ENCODE results near the gene GANAB.
"Not testable (repeated sequence)": the region's sequence is repeated elsewhere in the genome, so short reads cannot be mapped to it uniquely, and the experiment has no call there.

The GANAB gene

DNA sequence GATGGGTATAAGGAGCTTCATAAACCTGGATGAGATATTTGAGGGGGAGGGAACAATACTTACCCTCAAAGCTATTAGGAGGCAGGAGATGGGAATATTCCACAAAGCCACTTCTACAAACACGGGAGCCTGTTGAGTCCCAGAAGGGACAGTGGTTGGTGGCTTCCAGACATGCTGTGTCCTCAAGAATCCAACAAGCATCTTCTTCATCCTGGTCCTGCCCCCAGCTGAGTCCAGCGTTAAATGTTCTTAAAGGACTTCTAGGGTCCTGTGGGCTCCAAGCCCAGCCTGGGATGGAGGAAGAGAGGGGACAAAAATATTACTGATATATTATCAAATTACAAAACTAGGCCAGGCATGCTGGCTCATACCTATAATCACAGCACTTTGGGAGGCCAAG, 21.0 kb upstream of the GANAB start:
- no peak for DNase-seq (ENCODE audit: low read depth in 2 of 2)

DNA sequence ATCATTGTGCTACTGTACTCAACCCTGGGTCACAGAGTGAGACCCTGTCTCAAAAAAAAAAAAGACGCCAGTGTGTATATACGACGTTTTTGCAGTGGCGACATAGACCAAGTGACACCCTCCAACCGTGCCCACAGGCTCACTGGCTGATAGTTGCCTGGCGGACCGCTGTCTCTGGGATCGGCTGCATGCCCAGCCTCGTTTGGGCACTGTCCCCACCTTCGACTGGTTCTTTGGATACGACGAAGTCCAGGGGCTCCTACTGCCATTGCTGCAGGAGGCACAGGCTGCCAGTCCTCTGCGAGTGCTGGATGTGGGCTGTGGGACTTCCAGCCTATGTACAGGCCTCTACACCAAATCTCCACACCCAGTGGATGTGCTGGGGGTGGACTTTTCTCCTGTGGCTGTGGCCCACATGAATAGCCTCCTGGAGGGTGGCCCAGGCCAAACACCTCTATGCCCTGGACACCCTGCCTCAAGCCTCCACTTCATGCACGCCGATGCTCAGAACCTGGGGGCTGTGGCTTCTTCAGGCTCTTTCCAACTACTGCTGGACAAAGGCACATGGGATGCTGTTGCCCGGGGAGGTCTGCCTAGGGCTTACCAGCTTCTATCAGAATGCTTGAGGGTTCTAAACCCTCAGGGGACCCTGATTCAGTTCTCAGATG, 20.0 kb upstream of the GANAB start:
- DNase-seq (ENCODE audit: low read depth in 2 of 2) = no peak

DNA sequence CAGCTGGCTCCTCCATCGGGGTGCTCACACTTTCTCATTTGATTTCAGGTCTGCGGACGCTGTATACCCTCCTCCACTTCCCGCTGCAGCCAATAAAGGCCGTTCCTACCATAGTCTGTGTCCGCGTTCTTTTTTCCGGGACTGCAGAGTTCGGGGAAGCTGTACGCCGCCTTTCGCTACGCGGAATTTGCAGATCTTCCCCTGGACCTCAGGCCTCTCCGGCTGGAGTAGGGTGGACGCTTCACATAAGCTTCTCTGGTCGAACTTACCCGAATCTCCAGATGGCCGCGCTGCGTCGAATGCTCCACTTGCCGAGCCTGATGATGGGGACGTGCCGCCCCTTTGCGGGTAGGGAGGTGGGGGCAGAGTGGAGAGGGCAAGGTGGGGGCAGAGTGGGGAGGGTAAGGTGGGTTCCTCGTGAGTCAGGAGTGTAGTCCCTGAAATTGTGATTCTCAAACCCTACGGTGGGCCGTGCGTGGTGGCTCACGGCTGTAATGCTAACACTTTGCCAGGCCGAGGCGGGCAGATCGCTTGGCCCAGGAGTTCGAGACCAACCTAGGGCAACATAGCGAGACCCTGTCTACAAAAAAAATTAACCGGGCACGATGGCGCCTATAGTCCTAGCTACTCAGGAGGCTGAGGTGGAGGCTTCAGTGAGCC, 19.3 kb upstream of the GANAB start:
- DNase-seq (ENCODE audit: low read depth in 2 of 2) = peak in 1 of 2 experiments; percentile 46

DNA sequence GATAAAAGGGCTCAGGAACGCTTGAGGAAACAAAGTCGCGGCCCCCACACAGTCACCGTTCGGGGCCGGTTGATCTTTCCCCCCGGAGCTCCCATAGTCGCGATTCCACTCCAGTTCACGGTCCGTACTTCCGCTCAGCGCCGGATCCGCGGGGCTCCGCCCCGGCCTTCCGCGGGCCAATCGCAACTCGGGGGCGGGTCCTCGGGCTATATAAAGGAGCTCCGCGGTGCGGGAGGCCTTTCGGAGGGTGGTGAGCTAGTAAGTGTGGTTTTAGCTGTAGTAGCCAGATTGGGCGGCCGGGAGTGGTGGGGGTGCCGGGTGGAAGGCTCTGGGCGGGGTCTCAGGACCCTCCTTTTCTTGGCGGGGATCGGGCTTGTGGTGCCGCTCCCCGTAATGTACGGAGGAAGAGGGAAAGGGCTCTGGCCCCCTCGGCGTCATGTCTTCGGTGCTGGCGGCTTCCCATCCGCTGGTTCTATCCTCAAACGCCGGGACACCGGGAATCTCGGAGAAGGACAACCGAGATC, 18.7 kb upstream of the GANAB start, which contains the start of the genes C11orf98 and CSKMT:
C11orf98 (minus strand) TSS at position 136 of the 524 bp plus-strand sequence; CDS start at position 95, 41 bp downstream.
CSKMT (plus strand) TSS at position 238 of the 524 bp plus-strand sequence. CDS start 568 bp downstream, outside the sequence.
- peak; percentile 96 to 97 for DNase-seq (ENCODE audit: low read depth in 2 of 2)

DNA sequence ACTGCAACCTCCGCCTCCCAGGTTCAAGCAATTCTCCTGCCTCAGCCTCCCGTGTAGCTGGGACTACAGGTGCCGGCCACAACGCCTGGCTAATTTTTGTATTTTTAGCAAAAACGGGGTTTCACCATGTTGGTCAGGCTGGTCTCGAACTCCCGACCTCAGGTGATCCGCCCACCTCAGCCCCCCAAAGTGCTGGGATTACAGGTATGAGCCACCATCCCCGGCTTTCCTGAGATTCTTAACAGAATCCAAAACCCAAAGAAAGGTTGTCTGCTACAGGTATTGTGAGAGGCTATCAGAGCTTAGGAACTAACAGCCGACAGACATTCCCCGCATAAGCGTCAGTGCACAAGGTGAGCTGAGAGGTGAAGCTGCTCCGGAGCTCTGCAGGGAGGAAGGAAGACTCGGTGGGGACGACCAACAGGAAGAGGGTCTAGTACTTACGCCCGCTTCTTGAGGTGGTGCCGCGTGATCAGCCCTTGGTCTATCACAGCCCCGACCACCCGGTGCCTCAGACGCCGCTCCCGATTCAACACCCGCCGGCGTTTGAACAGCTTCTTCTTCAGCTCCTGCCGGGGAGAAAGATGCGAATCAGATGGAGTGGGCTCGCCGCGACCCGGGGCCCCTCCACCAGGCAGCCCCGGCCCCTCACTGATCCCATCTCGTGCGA, 18.1 kb upstream of the GANAB start:
- DNase-seq (ENCODE audit: low read depth in 2 of 2) = peak in 1 of 2 experiments; percentile 33

DNA sequence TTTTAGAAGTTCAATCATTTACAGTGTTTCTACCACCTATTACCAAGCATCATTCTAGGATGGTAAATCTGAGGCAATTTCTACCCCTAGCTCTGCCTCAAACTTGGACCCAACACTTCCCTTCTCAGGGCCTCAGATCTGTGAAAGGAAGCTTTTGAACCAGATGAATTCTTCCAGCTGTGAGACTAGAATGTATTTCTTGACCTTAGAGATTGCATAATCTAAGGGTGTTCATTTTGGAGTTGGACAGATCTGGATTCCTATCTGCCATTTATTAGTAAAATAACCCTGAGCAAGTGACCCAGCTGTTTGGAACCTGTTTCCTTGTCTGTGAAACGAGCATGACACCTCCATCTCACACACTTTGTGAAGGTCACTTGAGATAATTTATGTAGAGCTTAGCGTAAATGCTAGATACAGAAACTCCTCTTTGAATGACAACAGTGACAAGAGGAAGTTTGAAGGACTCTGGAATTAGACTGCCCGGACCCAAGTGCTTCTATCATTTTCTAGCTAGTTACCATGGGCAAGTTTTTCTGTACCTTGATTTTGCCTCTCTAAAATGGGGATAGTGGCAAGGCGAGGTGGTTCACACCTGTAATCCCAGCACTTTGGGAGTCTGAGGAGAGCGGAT, 10.5 kb upstream of the GANAB start:
- DNase-seq (ENCODE audit: low read depth in 2 of 2) = no peak

DNA sequence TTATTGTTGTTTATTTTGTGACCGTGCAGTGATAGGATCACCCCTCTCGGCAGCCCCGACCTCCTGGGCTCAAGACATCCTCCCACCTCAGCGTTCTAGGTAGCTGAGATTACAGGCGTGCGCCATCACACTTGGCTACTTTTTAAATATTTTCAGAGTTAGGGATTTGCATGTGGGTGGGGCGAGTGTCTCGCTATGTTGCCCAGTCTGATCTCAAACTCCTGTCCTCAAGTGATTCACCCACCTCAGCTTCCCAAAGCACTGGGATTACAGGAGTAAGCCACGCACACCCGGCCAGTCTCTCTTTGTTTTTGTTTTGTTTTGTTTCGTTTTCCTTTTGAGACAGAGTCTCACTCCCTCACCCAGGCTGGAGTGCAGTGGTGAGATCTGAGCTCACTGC, 7.9 kb upstream of the GANAB start:
- no peak for DNase-seq (ENCODE audit: low read depth in 2 of 2)

DNA sequence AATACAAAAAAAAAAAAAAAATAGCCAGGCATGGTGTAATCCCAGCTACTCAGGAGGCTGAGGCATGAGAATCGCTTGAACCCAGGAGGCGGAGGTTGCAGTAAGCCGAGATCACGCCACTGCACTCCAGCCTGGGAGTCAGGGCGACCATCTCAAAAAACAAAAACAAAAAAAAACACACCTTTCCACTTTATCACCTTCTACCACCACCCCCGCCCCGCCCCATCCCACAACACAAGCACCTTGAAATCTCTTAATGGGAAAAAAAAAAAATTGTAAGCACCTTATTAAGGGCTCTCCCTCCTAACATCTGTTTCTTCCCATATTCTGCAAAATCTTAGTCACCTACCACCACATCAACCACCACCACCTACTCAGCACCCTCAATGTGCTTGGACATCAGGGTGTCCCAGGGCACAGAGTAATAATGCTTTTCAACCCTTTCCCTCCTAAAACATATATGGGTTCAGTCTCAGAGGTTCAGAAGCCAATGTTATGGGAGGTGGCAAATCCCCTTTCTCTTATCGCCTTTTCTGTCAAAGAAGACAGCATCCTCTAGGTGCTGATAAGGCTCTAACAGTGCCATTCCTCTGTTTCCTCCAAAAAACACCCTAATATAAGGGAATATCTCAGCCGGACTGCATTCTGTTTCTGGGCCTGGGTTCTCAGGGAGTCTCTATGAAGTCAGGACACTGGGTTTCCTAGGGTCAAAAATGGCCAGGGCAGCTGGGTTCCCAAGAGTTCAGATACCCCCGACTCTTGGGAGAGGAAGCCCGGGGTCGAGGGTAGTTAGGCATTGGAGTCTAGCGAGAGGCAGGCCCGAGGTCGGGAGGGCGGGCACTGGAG, 6.0 kb upstream of the GANAB start:
- DNase-seq (ENCODE audit: low read depth in 2 of 2) = no peak

DNA sequence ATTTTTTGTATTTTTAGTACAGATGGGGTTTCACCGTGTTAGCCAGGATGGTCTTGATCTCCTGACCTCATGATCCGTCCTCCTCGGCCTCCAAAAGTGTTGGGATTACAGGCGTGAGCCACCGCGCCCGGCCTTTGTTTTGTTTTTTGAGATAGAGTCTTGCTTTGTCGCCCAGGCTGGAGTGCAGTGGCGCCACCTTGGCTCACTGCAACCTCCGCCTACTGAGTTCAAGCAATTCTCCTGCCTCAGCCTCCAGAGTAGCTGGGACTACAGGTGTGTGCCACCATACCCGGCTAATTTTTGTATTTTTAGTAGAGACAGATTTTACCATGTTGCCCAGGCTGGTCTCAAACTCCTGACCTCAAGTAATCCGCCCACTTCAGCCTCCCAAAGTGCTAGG, 3.9 kb upstream of the GANAB start:
- not testable (repeated sequence) for DNase-seq (ENCODE audit: low read depth in 2 of 2)

DNA sequence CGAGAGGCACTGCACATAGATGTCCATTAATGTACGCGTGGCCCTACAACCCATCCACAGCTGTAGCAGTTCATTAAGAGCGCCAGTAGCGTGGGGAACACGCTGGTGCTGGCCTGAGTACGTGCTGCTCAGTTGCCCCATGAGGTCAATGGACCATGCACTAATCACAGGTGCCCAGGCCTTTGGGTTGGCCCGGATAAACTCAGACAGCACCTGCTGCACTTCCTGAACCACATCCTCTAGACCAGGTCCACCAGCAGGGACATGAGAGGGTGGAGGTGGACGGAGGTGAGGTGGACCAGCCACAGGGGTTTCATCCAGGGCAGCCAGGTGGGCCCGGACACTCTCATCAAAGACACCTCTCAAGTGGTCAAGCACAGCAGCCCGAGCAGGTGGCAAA, 3.1 kb upstream of the GANAB start:
- no peak for DNase-seq (ENCODE audit: low read depth in 2 of 2)

DNA sequence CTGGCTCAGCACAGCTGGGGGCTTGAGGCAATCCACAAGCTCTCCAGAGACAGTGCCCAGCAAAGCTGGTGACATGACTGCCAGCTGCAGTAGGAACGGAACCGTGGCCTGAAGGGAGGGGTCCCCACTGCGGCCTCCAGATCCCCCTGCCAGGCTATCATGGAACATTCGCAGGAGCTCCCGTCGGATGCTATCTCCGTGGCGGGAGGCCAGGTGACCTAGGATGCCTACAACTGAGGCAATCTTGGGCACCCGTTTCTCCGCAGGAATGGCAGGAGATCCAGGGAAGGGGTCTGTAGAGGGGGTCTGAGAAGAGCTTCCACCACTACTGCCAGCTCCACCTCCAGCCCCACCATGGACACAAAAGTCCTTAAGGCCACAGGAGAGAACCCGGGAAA, 2.6 kb upstream of the GANAB start:
- DNase-seq (ENCODE audit: low read depth in 2 of 2) = no peak

DNA sequence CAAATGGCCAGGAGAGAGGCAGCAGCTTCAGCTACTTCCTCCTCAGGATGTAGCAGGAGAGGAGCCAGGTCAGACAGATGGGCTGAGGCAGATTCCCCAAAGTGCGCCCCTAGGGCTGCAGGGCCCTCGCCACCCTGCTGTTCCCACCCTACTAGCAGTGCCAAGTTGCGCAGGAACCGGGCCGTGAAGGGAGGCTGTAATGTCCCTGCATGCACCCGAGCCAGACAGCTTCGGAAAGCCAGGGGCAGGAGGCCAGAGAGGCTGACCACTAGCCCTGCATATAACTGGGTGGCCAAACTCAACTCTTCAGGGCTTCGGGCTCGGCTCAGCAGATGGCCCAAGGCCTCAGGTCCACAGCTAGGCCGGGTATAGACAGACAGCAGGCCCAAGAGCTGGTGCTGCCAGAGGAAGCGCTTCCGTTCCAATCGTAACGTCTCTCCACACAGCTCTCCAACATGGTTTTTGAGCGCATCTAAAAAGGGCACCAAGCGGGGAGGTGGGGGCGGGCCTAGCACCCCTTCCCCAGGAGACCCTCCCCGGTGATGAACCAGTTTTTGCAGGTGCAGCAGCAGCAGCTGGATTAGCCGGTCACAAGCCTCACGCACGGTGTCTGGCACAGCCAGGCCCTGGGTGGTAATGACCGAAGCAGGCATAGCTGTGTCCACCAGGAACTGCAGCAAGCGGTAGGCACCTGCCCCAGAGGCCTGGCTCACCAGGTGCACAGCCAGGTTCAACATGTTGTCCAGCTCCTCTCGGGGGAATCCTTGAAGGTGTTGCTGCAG, 2.0 kb upstream of the GANAB start:
- no peak for DNase-seq (ENCODE audit: low read depth in 2 of 2)

DNA sequence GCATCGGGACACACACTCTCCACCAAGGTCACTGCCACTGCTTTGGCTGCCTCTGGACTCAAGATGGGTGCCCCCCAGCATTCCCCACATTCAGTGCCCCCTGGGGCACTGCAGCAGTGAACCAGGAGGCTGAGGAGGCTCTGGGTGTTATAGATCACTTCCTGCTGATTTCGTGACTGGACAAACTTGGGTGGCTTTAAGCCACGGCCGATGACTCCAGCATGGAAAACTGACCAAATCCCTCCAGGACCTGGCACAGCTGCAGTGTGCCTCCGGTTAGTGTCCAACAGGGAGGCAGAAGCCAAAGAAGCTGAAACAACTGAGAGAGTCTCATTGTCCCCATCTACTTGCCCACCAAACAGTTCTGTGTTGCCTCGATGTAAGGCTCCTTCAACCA, 1.2 kb upstream of the GANAB start:
- no peak for DNase-seq (ENCODE audit: low read depth in 2 of 2)

DNA sequence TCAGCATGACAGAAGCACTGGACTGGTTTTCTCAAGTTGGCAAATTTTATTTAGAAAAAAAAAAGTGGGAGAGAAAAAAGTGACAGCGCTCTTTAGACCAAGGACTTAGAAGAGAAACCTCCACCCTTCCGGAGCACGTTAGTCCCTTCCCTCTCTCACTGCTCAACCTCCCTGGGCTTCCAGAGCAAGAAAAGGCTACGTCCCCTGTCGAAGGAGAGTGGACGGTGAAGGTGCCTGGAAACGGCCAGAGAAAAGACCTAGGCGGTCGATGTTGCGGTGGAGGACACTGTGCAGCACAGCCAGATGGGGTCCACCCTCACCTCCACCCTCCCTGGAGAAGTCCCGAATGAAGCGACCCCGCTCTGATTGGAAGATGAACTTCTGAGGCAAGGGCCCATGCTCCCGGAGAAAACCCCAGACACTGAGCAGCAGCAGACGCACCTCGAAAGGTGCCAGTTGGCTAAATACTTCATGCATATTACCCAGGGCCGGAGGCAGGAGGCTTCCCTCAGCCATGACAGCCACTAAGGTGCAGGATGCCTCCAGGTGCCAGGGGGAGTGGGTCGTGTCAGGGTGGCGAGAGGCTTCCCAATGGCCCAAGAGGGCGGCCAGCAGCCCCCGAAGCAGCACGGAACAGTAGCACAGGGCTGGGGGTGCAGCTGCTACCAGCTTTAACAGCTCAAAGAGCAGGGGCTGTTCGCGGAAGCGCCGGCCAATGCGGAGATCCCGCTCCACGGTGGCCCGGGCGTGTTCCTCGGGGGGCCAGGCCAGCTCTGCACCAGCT, 604 bp upstream of the GANAB start:
- DNase-seq (ENCODE audit: low read depth in 2 of 2) = no peak

DNA sequence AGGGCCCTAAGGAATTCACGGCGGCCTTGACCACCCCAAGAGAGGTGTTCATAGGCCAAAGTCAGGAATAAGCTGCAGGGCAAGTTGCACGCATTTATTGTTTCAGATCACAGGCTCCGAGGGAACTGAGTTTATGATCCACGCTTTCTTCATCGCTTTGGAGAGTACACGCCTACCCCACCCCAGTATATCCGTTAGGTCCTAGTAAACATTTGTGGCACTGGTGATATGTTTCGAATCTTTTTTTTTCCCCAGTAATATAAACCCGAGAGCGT, 805 bp downstream of the GANAB start:
- no peak for DNase-seq (ENCODE audit: low read depth in 2 of 2)

DNA sequence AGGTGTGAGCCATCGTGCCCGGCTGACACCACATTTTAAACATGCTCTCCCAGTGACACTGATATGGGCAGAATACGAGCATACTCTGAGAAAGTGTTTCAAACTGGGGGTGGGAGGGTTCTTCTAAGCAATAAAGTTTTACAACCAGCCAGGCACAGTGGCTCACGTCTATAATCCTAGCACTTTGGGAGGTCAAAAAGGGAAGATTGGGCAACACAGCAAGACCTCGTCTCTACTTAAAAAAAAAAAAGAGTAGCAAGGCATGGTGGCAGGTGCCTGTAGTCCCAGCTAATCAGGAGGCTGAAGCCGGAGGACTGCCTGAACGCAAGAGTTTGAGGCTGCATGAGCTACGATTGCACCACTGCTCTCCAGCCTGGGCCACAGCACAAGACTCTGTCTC, 2.2 kb downstream of the GANAB start:
- DNase-seq (ENCODE audit: low read depth in 2 of 2) = no peak

DNA sequence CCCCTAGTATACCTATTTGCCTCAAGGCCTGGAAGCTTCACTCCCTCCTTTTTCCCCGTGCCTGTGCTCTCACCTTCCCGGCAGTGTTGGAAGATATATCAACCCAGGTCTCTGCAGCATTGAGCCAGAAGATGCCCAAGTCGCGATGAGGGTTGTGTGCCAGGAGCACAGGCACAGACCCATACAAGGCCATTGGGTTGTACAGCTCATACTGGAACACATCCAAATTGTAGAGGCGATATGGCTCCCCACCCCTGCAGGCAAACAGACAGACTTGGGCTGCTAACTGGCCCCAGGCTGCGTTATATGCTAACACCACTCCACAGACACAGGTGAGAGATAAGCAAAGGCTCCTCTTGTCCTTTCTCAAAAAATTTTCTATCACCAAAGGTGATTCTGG, 13.9 kb downstream of the GANAB start:
- no peak for DNase-seq (ENCODE audit: low read depth in 2 of 2)

DNA sequence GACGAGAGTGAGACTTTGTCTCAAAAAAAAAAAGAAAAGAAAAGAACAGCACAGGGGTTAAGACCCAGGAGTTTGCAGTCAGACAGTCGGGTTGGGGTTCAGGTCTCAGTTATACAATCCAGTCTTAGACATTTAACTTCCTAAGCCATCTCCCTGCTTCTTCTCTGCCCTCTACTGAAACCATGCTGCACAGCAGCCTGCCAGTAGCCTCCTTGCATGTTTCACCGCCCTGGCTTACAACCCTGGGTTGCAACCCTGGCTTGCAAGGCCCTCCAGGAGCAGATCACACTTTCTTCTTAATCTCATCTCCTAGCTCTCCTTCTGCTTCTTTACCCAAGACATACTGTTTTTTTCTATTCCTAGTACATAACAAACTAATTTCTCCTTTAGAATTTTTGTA, 18.7 kb downstream of the GANAB start:
- no peak for DNase-seq (ENCODE audit: low read depth in 2 of 2)

DNA sequence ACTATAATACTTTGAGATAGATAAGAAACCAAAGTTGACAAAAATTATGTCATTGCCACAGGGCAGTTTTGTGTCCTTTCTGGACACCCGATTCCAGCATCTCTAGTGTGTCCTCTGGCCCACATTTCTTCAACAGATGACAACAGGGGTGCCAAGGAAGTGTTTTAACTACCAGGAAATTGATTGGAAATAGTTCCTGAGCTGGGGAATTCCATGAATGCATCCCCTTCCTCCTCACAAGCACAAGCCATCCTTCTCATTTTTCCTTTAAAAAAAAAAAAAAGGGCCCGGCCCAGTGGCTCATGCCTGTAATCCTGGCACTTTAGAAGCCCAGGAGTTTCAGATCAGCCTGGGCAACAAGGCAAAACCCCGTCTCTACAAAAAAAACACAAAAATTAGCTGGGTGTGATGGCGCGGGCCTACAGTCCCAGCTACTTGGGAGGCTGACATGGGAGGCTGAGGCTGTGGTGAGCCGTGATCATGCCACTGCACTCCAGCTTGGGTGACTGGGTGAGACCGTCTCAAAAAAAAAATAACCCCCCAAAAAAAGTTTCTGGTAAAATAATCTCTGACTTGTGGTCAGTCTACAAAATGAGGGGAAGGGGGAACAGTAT, 23.8 kb downstream of the GANAB start:
- DNase-seq (ENCODE audit: low read depth in 2 of 2) = no peak

Measured in stimulated activated CD4-positive, alpha-beta T cell treated with anti-CD3 and anti-CD28 coated beads, Interleukin-12 subunit alpha, Interleukin-12 subunit beta, amount 100 ng/mL, for 24 hours (primary cell).